K562 (cell line): ENCODE results near the gene MRPL40. TPM values are rescaled to one million over a fixed set of nuclear protein-coding genes. Genes with fewer than 3 reads are reported as not detected.

Experiments
- ARID1B ChIP-seq: fragments of 450-650 bp; IDR thresholded peaks from 2 replicates; pipeline ENCODE4 v1.6.1; 2016; ENCODE audit warnings: antibody characterized with exemption, mild to moderate bottlenecking, inconsistent platforms
- ATF7 ChIP-seq: fragments of 450-650 bp; IDR thresholded peaks from 2 replicates; pipeline ENCODE4 v1.7.1; 2014; ENCODE audit warnings: mild to moderate bottlenecking, moderate library complexity
- BMI1 ChIP-seq: fragments of 150-350 bp; IDR thresholded peaks from 2 replicates; pipeline ENCODE4 v1.6.1; 2014; ENCODE audit warnings: low read length
- CHCHD3 ChIP-seq: fragments of 250-450 bp; sonication (Bioruptor Pico); IDR thresholded peaks from 2 replicates; pipeline ENCODE4 v2.1.2; 2022; ENCODE audit warnings: mild to moderate bottlenecking
- DMBX1 ChIP-seq: fragments of 250-450 bp; sonication (Bioruptor Pico); IDR thresholded peaks from 2 replicates; pipeline ENCODE4 v1.8.0; 2022; ENCODE audit warnings: inconsistent platforms, mild to moderate bottlenecking, moderate library complexity, borderline replicate concordance
- HEY1 ChIP-seq: fragments of 250-450 bp; sonication (Bioruptor Pico); IDR thresholded peaks from 2 replicates; pipeline ENCODE4 v1.5.0; 2020; ENCODE audit warnings: mild to moderate bottlenecking, moderate library complexity, borderline replicate concordance
- KLF16 ChIP-seq: IDR thresholded peaks from 2 replicates; pipeline ENCODE4 v1.6.1; 2016; ENCODE audit warnings: antibody characterized with exemption
- LARP7 ChIP-seq: fragments of 450-650 bp; IDR thresholded peaks from 2 replicates; pipeline ENCODE4 v1.6.1; 2016
- NRF1 ChIP-seq, 2 experiments: fragments of 450-650 bp; IDR thresholded peaks in 1 of 2; conservative IDR thresholded peaks in 1 of 2; 2 replicates each; pipeline ENCODE4 v1.6.1; 2014; ENCODE audit warnings: mild to moderate bottlenecking in 2 of 2
- PPARD ChIP-seq: fragments of 250-450 bp; sonication (Bioruptor Pico); IDR thresholded peaks from 2 replicates; pipeline ENCODE4 v1.8.0; 2022; ENCODE audit warnings: inconsistent platforms, mild to moderate bottlenecking, moderate library complexity
- RREB1 ChIP-seq: fragments of 250-450 bp; sonication (Bioruptor Pico); IDR thresholded peaks from 2 replicates; pipeline ENCODE4 v1.4.0; 2020
- SMARCE1 ChIP-seq: fragments of 450-650 bp; IDR thresholded peaks from 2 replicates; pipeline ENCODE4 v1.7.1; 2016; ENCODE audit warnings: mild to moderate bottlenecking
- SOX6 ChIP-seq: fragments of 450-650 bp; IDR thresholded peaks from 2 replicates; pipeline ENCODE4 v1.6.1; 2014; ENCODE audit warnings: mild to moderate bottlenecking
- SP2 ChIP-seq: IDR thresholded peaks from 2 replicates; pipeline ENCODE4 v1.6.1; 2011; ENCODE audit warnings: mild to moderate bottlenecking, low read depth, low read length, moderate library complexity; ENCODE audit not compliant: poor library complexity, severe bottlenecking; ENCODE audit errors: extremely low read depth
- STAG1 ChIP-seq: sonication (generic); formaldehyde crosslinking; IDR thresholded peaks from 2 replicates; pipeline ENCODE4 v1.5.0; 2020; ENCODE audit warnings: missing genetic modification reagents, borderline replicate concordance
- TCF7 ChIP-seq: sonication (generic); IDR thresholded peaks from 2 replicates; pipeline ENCODE4 v1.6.1; 2016; ENCODE audit warnings: antibody characterized with exemption, borderline replicate concordance
- THAP7 ChIP-seq: fragments of 250-450 bp; sonication (Bioruptor Pico); IDR thresholded peaks from 2 replicates; pipeline ENCODE4 v1.5.0; 2021
- ZNF561 ChIP-seq: fragments of 450-650 bp; formaldehyde crosslinking; conservative IDR thresholded peaks from 2 replicates; pipeline ENCODE4 v1.4.0; 2020; ENCODE audit warnings: mild to moderate bottlenecking, moderate library complexity
- ZNF639 ChIP-seq, 2 experiments: fragments of 200-800 bp in 1 of 2; sonication (Bioruptor generic) in 1 of 2; sonication (generic) in 1 of 2; formaldehyde crosslinking in 1 of 2; IDR thresholded peaks in 1 of 2; conservative IDR thresholded peaks in 1 of 2; 2 replicates each; pipeline versions ENCODE4 v1.5.0 to v1.6.1; 2016 to 2020; ENCODE audit warnings: missing compliant biosample characterization in 1 of 2, missing genetic modification characterization in 1 of 2, missing genetic modification reagents in 1 of 2
- ZNF79 ChIP-seq: fragments of 250-450 bp; sonication (Bioruptor Pico); IDR thresholded peaks from 2 replicates; pipeline ENCODE4 v1.4.0; 2020; ENCODE audit warnings: low read depth, mild to moderate bottlenecking, moderate library complexity
- polyA plus RNA-seq, 8 experiments: library from polyadenylated mRNA; depleted of rRNA in 4 of 8; stranded (reverse) in 5 of 8; unstranded in 3 of 8; fragments of >200 nt; fragmentation: Nextera tagmentation in 2 of 8; fragmentation: Illumina TruSeq in 1 of 8; extraction: Ambion mirVana in 2 of 8; extraction: Trizol in 1 of 8; gene quantifications; 2 replicates each; pipeline versions ENCODE4 v1.2.1 to v1.2.3, GENCODE V29; 2011 to 2014; ENCODE audit warnings: inconsistent platforms in 1 of 8, missing spikeins in 1 of 8
- total RNA-seq, 7 experiments: library from RNA; depleted of rRNA in 6 of 7; stranded (reverse); fragments of >200 nt in 6 of 7; fragmentation: Illumina TruSeq in 2 of 7; extraction: Trizol in 2 of 7; gene quantifications; 2 replicates each; pipeline versions ENCODE4 v1.2.1 to v1.2.3, GENCODE V29; 2011 to 2021; ENCODE audit warnings: low replicate concordance in 1 of 7

MRPL40 gene
- total and polyA plus RNA-seq, 9 of the 15 experiments (the other 6 are each of a cell fraction or from before 2014, with no cell fraction given): 132 to 652 (median 208) TPM

GRCh38 chr22:19448076-19448607 is 15.8 kb downstream of the MRPL40 start (continued):
- no peak for TF ChIP-seq STAG1 (CRISPR knock-in tag)
- peak; percentile 31; the same call in 1 of the 2 replicates for TF ChIP-seq ARID1B
- TF ChIP-seq RREB1 (CRISPR knock-in tag): 0 out of 2 replicates have a peak, but pooled peaks have one; percentile 61
- peak; percentile 59; the same call in 1 of the 2 replicates for TF ChIP-seq DMBX1
- TF ChIP-seq NRF1 (conservative IDR thresholded peaks at IDR 0.05 in 1 of 2, IDR thresholded peaks at IDR 0.05 in 1 of 2): peak in 1 of 2 experiments; percentile 48; a peak in 2 of 4 replicates
- TF ChIP-seq PPARD (CRISPR knock-in tag): no peak
- no peak for TF ChIP-seq ZNF79
- TF ChIP-seq ZNF561 (CRISPR knock-in tag): no peak
- peak; percentile 1 for TF ChIP-seq SP2
- TF ChIP-seq HEY1: no peak
- no peak for TF ChIP-seq ATF7
- no peak for TF ChIP-seq SMARCE1
- TF ChIP-seq KLF16: no peak
- no peak for TF ChIP-seq THAP7 (CRISPR knock-in tag)
- TF ChIP-seq LARP7: 0 out of 2 replicates have a peak, but pooled peaks have one; percentile 3
- TF ChIP-seq TCF7: no peak
- TF ChIP-seq BMI1: no peak
- TF ChIP-seq ZNF639 (CRISPR knock-in tag; conservative IDR thresholded peaks at IDR 0.05 in 1 of 2, IDR thresholded peaks at IDR 0.05 in 1 of 2): 0 out of 4 replicates have a peak, but pooled peaks of 1 of the 2 experiments have one; percentile 15
- no peak for TF ChIP-seq SOX6
- TF ChIP-seq CHCHD3: no peak
